ENCODE results near the gene BMX.

The BMX gene
- total RNA-seq = 0 to 0.13 (median 0) reads per million in 18 experiments

- DNase-seq = no peak
Measured at GRCh38 chrX:15500497-15500966, at the start of gene BMX. BMX (plus strand) TSS chrX:15500807; CDS start chrX:15508354, 7,547 bp downstream.

GRCh38 chrX:15451913-15452312, 48.7 kb upstream of the BMX start:
- DNase-seq = no peak

- no peak for DNase-seq
Measured at GRCh38 chrX:15464704-15465103, 35.9 kb upstream of the BMX start.

GRCh38 chrX:15465347-15465746, 35.3 kb upstream of the BMX start:
- DNase-seq = no peak

- DNase-seq = no peak
Measured at GRCh38 chrX:15465896-15466651, 34.5 kb upstream of the BMX start.

GRCh38 chrX:15468036-15468435, 32.6 kb upstream of the BMX start:
- DNase-seq = peak; percentile 46 to 58

GRCh38 chrX:15469613-15470012, 31.0 kb upstream of the BMX start:
- DNase-seq = no peak

- DNase-seq = peak; percentile 80 to 82
Measured at GRCh38 chrX:15471028-15471427, 29.6 kb upstream of the BMX start.

- DNase-seq = no peak
Measured at GRCh38 chrX:15472531-15472930, 28.1 kb upstream of the BMX start.

- no peak for DNase-seq
Measured at GRCh38 chrX:15474028-15474427, 26.6 kb upstream of the BMX start.

GRCh38 chrX:15475021-15475420, 25.6 kb upstream of the BMX start:
- DNase-seq = peak in 1 of 2 donors; percentile 5

- no peak for DNase-seq
Measured at GRCh38 chrX:15475486-15475885, 25.1 kb upstream of the BMX start.

- no peak for DNase-seq
Measured at GRCh38 chrX:15483891-15484290, 16.7 kb upstream of the BMX start.

- DNase-seq = no peak
Measured at GRCh38 chrX:15492469-15492868, 8.1 kb upstream of the BMX start.

GRCh38 chrX:15493118-15493962, 7.3 kb upstream of the BMX start, which contains the start of gene PIR:
PIR (minus strand) TSS chrX:15493333; CDS start chrX:15491257, 2,076 bp downstream.
- peak; percentile 72 to 84 for DNase-seq

GRCh38 chrX:15495801-15496200, 4.8 kb upstream of the BMX start:
- DNase-seq = no peak

GRCh38 chrX:15496824-15497223, 3.8 kb upstream of the BMX start:
- DNase-seq = no peak

GRCh38 chrX:15497865-15498264, 2.7 kb upstream of the BMX start:
- peak; percentile 46 to 49 for DNase-seq

- no peak for DNase-seq
Measured at GRCh38 chrX:15498741-15499140, 1.9 kb upstream of the BMX start.

GRCh38 chrX:15499976-15500375, 631 bp upstream of the BMX start:
- no peak for DNase-seq

GRCh38 chrX:15501506-15501905, 899 bp downstream of the BMX start:
- DNase-seq = no peak

- DNase-seq = no peak
Measured at GRCh38 chrX:15504661-15505060, 4.1 kb downstream of the BMX start.

- no peak for DNase-seq
Measured at GRCh38 chrX:15505101-15505500, 4.5 kb downstream of the BMX start.

- DNase-seq = no peak
Measured at GRCh38 chrX:15507005-15507404, 6.4 kb downstream of the BMX start.

All from inflammatory macrophage (primary cell).